Gastroesophageal sphincter (tissue), 4 donors: ENCODE results near the gene LGR4. TPM values are rescaled to one million over a fixed set of nuclear protein-coding genes. Genes with fewer than 3 reads are reported as not detected.
A peak's percentile ranks its signal among the peaks of the same experiment; 100 is the strongest.

Experiments
- ATAC-seq: fragments of 150-250 bp; one replicate; pipeline ENCODE4 v1.9.1; 2016; ENCODE audit warnings: mild to moderate bottlenecking, moderate library complexity
- H3K27ac ChIP-seq, 4 donors: fragments of 200-600 bp; sonication (generic) in 3 of 4; 1 replicate in 3 of 4; 2 replicates in 1 of 4; pipeline ENCODE4 v1.5.1; 2016 to 2019
- H3K27me3 ChIP-seq: fragments of 200-600 bp; sonication (generic); one replicate; pipeline ENCODE4 v1.5.1; 2019
- H3K36me3 ChIP-seq, 2 donors: fragments of 200-600 bp; sonication (generic); one replicate each; pipeline ENCODE4 v1.5.1; 2019; ENCODE audit warnings: control low read depth in 1 of 2
- H3K4me1 ChIP-seq, 3 donors: fragments of 200-600 bp; sonication (generic); 1 replicate in 2 of 3; 2 replicates in 1 of 3; pipeline ENCODE4 v1.5.1; 2016 to 2019; ENCODE audit warnings: control low read depth in 2 of 3
- H3K4me3 ChIP-seq, 2 donors: fragments of 200-600 bp; sonication (generic); one replicate each; pipeline ENCODE4 v1.5.1; 2019; ENCODE audit warnings: mild to moderate bottlenecking in 1 of 2, moderate library complexity in 1 of 2
- H3K9me3 ChIP-seq, 3 donors: fragments of 200-600 bp; sonication (generic); one replicate each; pipeline ENCODE4 v1.5.1; 2017 to 2019; ENCODE audit warnings: control low read depth in 2 of 3
- EP300 ChIP-seq: sonication (generic); formaldehyde crosslinking; IDR thresholded peaks from one replicate; pipeline ENCODE4 v1.6.1; 2017; ENCODE audit warnings: antibody characterized with exemption, mild to moderate bottlenecking
- POLR2A ChIP-seq, 2 donors: fragments of 450-650 bp; IDR thresholded peaks; one replicate each; pipeline ENCODE4 v1.6.1; 2017; ENCODE audit warnings: antibody characterized with exemption in 2 of 2, mild to moderate bottlenecking in 2 of 2, moderate library complexity in 1 of 2
- POLR2AphosphoS5 ChIP-seq: sonication (generic); formaldehyde crosslinking; IDR thresholded peaks from one replicate; pipeline ENCODE4 v1.6.1; 2017; ENCODE audit warnings: antibody characterized with exemption
- WGBS, 2 donors: methylation state at CpG; one replicate each; pipeline ENCODE4 v1.1.5; 2018; ENCODE audit warnings: low coverage in 1 of 2; 5-methylcytosine and 5-hydroxymethylcytosine counted together
- total RNA-seq, 4 donors: library from RNA; depleted of rRNA; stranded (reverse); fragments of >200 nt; gene quantifications; one replicate each; pipeline ENCODE4 v1.1.0, GENCODE V29; 2016
- TF ChIP-seq, protein P1 (sequence below), 4 experiments: fragments of 200-600 bp in 2 of 4; fragments of 450-650 bp in 2 of 4; sonication (generic) in 1 of 4; IDR thresholded peaks; one replicate each; pipeline ENCODE4 v1.5.1; 2017 to 2019; ENCODE audit warnings: antibody characterized with exemption in 4 of 4, mild to moderate bottlenecking in 2 of 4, moderate library complexity in 2 of 4

Gene LGR4
- total RNA-seq, 4 donors from 2014 or later = 21.0 to 35.9 (median 31.8) TPM

DNA sequence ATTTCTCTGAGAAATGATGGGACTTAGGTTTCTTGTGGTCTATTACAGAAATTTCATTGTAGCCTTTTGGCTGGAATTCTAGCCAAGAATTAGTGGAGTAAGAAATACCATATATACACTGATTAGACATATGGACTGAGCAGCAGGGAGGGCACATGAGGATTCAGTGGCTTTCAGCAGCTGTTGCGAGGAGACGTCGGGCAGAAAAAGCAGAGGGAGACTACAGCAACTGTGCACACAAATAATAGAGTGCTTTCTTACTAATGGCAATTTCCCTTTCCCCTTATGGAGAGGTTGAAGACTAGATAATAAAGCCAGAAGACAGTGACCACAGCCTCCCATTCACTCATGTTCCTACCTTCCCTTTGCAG lies 74.2 kb downstream of the LGR4 start:
- no peak overlapping the region for H3K27ac ChIP-seq
- peaks cover 0 to 26% (median 9%) of the 10 kb centered on the region in 3 donors for H3K4me1 ChIP-seq
- no peaks in the 10 kb centered on the region for H3K9me3 ChIP-seq
- no peak overlapping the region for H3K4me3 ChIP-seq
- no peak for ATAC-seq
- TF ChIP-seq POLR2A (IDR thresholded peaks at IDR 0.05) (no peak), POLR2AphosphoS5 (no peak), EP300 (no peak)
- TF ChIP-seq, protein P1, sequence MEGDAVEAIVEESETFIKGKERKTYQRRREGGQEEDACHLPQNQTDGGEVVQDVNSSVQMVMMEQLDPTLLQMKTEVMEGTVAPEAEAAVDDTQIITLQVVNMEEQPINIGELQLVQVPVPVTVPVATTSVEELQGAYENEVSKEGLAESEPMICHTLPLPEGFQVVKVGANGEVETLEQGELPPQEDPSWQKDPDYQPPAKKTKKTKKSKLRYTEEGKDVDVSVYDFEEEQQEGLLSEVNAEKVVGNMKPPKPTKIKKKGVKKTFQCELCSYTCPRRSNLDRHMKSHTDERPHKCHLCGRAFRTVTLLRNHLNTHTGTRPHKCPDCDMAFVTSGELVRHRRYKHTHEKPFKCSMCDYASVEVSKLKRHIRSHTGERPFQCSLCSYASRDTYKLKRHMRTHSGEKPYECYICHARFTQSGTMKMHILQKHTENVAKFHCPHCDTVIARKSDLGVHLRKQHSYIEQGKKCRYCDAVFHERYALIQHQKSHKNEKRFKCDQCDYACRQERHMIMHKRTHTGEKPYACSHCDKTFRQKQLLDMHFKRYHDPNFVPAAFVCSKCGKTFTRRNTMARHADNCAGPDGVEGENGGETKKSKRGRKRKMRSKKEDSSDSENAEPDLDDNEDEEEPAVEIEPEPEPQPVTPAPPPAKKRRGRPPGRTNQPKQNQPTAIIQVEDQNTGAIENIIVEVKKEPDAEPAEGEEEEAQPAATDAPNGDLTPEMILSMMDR (IDR thresholded peaks at IDR 0.05) = no peak
- WGBS, 2 donors = 74% methylated on average over 3 of the region's 3 CpGs; no CpG with 5 or more reads in 1 of the 2 donors
- no peaks in the 10 kb centered on the region for H3K36me3 ChIP-seq
- H3K27me3 ChIP-seq = no peaks in the 10 kb centered on the region

DNA sequence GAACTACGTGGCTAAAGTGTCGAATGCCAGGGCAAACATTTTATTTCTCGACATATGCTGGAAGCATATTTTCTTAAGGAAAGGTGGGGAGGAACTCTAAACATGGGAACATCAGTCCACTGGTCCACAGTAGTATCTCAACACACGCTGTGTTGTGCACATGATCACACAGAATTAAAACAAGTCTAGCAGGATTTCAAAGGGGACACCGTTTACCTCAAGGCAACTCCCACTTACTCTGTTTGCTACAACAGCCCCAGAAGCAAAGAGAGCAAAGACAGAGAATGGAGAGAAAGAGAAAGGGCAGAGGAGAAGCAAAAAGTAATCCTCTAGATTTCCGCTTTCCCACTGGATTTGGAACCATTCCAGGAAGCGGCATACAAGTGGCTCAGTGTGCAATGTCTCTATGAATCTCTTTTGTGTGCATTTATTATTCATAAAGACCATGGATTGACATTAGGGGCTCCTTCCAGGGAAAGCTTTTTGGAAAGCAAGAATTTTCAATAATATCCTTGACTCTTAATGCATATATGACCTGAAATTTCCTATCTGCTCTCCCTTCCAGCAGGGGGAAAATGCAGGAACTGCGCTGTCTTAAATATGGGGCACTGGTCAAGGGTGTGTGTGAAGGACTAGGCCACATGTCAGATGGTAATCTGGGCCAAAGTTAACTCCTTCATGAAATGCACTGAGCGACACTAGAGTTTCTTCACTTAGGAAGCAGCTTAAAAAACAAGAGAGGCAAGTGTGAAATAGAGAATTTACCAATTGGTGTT lies 74.8 kb downstream of the LGR4 start:
- H3K9me3 ChIP-seq = no peaks in the 10 kb centered on the region
- no peak overlapping the region for H3K27ac ChIP-seq
- H3K36me3 ChIP-seq = no peaks in the 10 kb centered on the region
- WGBS, 2 donors = 81 to 93% methylated on average over 7 to 9 of the region's 9 CpGs
- H3K27me3 ChIP-seq = no peaks in the 10 kb centered on the region
- TF ChIP-seq POLR2AphosphoS5 (no peak), POLR2A (IDR thresholded peaks at IDR 0.05) (no peak), EP300 (no peak)
- TF ChIP-seq, protein P1 (IDR thresholded peaks at IDR 0.05) = no peak
- peaks cover 0 to 29% (median 9%) of the 10 kb centered on the region in 3 donors for H3K4me1 ChIP-seq
- no peak overlapping the region for H3K4me3 ChIP-seq
- ATAC-seq = no peak

DNA sequence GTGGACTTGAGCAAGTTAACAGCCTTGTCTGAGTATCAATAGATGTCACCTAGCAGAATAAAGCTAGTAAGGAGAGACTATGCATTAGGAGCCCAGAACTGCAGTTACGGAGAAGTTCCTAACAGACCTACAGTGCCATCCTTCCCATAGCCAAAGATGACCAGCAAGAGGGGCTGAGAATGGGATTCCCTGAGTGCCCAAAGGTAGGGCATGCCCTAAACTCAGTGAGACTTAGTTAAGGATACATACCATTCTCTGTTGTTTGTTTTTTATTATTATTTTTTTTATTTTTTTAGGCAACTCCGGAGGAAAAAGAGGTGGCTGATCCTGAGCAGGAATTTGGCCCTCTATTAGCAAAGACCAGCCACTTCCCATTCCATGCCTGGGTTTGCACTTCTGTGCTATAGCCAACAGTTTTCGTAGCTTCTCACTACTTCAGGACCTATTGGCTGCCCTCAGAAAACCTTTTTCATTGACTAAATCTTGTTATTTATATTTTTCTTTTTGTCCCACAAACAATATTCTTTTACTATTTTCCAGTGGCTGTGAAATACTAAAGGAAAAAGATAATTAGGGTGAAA lies 76.2 kb downstream of the LGR4 start:
- H3K27me3 ChIP-seq = no peaks in the 10 kb centered on the region
- H3K36me3 ChIP-seq = no peaks in the 10 kb centered on the region
- no peak for ATAC-seq
- no peak overlapping the region for H3K4me3 ChIP-seq
- TF ChIP-seq POLR2A (IDR thresholded peaks at IDR 0.05) (no peak), EP300 (no peak), POLR2AphosphoS5 (no peak)
- TF ChIP-seq, protein P1 (IDR thresholded peaks at IDR 0.05) = no peak
- H3K9me3 ChIP-seq = no peaks in the 10 kb centered on the region
- peaks cover 0 to 33% (median 9%) of the 10 kb centered on the region in 3 donors for H3K4me1 ChIP-seq
- H3K27ac ChIP-seq = no peak overlapping the region
- WGBS, 2 donors = 74 to 79% methylated on average over 2 to 3 of the region's 3 CpGs

DNA sequence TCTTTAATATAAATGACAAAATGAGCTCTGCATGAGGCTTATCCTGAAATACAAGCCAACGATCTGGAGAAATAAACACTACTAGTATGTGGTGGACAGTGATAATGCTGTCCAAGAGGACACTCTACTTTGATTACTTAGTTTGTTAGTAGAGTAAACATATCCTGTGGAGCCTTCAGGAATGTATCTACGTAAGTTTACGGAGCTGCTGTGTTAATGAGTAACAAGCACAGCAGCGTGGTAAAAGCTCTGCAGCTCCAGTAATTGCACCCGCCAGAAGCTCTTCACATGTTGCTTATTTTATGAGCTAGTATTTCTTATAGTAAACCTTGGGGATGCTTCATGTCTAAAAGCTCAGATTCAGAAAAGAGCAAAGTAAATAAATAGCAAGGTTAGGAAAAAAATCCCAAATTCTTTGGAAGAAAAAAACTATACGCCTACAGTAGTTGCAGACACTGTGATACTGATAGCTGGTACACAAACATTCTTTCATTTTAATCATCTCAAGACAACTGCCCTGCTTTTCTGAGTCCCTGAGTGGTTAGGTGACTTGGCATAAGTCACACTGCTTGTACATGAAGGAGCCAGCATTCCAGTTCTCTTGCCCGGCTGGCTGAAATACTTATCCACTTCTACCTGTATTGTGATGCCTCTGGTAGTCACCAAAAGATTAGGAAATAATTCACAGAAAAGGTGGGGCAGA lies 76.9 kb downstream of the LGR4 start:
- peaks cover 0 to 5% of the 10 kb centered on the region in 2 donors for H3K36me3 ChIP-seq
- ATAC-seq = no peak
- H3K4me3 ChIP-seq = no peak overlapping the region
- H3K27ac ChIP-seq = peak overlapping the region in 1 of 4 donors; percentile 49
- peaks cover 0 to 33% (median 9%) of the 10 kb centered on the region in 3 donors for H3K4me1 ChIP-seq
- WGBS, 2 donors = 40 to 47% methylated on average over 6 to 7 of the region's 7 CpGs
- no peaks in the 10 kb centered on the region for H3K27me3 ChIP-seq
- no peak for TF ChIP-seq POLR2A (IDR thresholded peaks at IDR 0.05)
- TF ChIP-seq POLR2AphosphoS5 = no peak
- TF ChIP-seq, protein P1 (IDR thresholded peaks at IDR 0.05) = no peak
- no peak for TF ChIP-seq EP300
- no peaks in the 10 kb centered on the region for H3K9me3 ChIP-seq
